ENCODE results near the gene SERINC5.

GRCh38 chr5:80124121-80124918 lies 131.5 kb downstream of the SERINC5 start:
- TF ChIP-seq CTCF (IDR thresholded peaks at IDR 0.05) (no peak), ZFX (IDR thresholded peaks at IDR 0.05; ENCODE audit: borderline replicate concordance) (no peak)
